ENCODE data around the gene RMC1. TPM values are rescaled to one million over a fixed set of nuclear protein-coding genes. Genes with fewer than 3 reads are reported as not detected.

RMC1 gene
- total and polyA plus RNA-seq, 2 of the 13 experiments (the other 11 are each of a cell fraction or from before 2014, with no cell fraction given) = 9.4 to 19.5 TPM

DNA sequence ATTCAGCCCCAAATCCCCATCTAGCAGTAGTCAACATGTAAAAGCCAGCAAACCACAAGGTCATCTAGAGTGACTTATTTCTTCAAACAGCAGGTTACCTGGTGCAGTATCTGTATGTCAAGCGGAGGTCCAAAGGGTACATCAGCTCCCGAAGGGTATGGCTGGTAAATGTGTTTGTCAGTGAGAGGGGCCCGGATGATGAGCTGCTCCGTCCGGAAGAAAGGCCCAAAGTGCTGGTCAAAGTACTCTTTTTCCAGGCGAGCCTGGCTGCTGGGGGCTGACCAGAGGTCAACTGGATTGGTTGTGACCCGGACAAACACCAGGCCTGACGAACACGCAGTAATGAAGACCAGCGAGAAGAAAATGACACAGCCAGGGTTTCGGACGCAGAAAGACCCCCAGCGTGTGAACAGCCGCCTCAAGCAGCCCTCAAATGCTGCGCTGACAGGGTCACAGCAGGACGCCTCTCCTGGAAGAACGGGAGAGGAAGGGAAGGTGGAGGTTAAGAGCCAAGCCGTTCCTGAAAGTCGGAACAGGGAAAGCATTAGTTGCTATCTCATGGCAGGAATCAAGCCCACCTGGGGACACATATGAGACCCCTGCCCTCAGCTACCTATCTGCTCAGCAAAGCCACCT is 53.0 kb downstream of the RMC1 start (continued):
- TF ChIP-seq IKZF4 (CRISPR knock-in tag; IDR thresholded peaks at IDR 0.05; ENCODE audit: borderline replicate concordance, low read depth, not compliant biosample characterization) = no peak
- TF ChIP-seq TAF15 (IDR thresholded peaks at IDR 0.05; ENCODE audit: low read depth, low read length, poor library complexity, severe bottlenecking) = no peak
- peak; percentile 78; the same call in 1 of the 2 replicates for TF ChIP-seq MYC (CRISPR knock-in tag; IDR thresholded peaks at IDR 0.05; ENCODE audit: borderline replicate concordance)
- TF ChIP-seq ZNF614 (CRISPR knock-in tag; IDR thresholded peaks at IDR 0.05; ENCODE audit: borderline replicate concordance) = peak; percentile 82; the same call in 1 of the 2 replicates
- no peak for TF ChIP-seq SRSF4 (IDR thresholded peaks at IDR 0.05; ENCODE audit: low read depth, low read length, poor library complexity, severe bottlenecking)
- peak; percentile 80 for TF ChIP-seq TARDBP (CRISPR knock-in tag; IDR thresholded peaks at IDR 0.05)
- peak; percentile 41 for TF ChIP-seq RBM39 (IDR thresholded peaks at IDR 0.05; ENCODE audit: low read depth, low read length, poor library complexity, severe bottlenecking)
- TF ChIP-seq ZBTB3 (CRISPR knock-in tag; IDR thresholded peaks at IDR 0.05; ENCODE audit: borderline replicate concordance, low read depth) = peak; percentile 66; the same call in 1 of the 2 replicates
- peak; percentile 61; the same call in 1 of the 2 replicates for TF ChIP-seq MED13 (CRISPR knock-in tag; IDR thresholded peaks at IDR 0.05)
- TF ChIP-seq GATAD1 (CRISPR knock-in tag; IDR thresholded peaks at IDR 0.05) = peak; percentile 45
- no peak for TF ChIP-seq MATR3 (CRISPR knock-in tag; IDR thresholded peaks at IDR 0.05)
- peak; percentile 84 for TF ChIP-seq KDM2A (CRISPR knock-in tag; IDR thresholded peaks at IDR 0.05; ENCODE audit: borderline replicate concordance, low read depth)
- TF ChIP-seq STAG1 (CRISPR knock-in tag; IDR thresholded peaks at IDR 0.05) = peak; percentile 32
- TF ChIP-seq, protein P1, sequence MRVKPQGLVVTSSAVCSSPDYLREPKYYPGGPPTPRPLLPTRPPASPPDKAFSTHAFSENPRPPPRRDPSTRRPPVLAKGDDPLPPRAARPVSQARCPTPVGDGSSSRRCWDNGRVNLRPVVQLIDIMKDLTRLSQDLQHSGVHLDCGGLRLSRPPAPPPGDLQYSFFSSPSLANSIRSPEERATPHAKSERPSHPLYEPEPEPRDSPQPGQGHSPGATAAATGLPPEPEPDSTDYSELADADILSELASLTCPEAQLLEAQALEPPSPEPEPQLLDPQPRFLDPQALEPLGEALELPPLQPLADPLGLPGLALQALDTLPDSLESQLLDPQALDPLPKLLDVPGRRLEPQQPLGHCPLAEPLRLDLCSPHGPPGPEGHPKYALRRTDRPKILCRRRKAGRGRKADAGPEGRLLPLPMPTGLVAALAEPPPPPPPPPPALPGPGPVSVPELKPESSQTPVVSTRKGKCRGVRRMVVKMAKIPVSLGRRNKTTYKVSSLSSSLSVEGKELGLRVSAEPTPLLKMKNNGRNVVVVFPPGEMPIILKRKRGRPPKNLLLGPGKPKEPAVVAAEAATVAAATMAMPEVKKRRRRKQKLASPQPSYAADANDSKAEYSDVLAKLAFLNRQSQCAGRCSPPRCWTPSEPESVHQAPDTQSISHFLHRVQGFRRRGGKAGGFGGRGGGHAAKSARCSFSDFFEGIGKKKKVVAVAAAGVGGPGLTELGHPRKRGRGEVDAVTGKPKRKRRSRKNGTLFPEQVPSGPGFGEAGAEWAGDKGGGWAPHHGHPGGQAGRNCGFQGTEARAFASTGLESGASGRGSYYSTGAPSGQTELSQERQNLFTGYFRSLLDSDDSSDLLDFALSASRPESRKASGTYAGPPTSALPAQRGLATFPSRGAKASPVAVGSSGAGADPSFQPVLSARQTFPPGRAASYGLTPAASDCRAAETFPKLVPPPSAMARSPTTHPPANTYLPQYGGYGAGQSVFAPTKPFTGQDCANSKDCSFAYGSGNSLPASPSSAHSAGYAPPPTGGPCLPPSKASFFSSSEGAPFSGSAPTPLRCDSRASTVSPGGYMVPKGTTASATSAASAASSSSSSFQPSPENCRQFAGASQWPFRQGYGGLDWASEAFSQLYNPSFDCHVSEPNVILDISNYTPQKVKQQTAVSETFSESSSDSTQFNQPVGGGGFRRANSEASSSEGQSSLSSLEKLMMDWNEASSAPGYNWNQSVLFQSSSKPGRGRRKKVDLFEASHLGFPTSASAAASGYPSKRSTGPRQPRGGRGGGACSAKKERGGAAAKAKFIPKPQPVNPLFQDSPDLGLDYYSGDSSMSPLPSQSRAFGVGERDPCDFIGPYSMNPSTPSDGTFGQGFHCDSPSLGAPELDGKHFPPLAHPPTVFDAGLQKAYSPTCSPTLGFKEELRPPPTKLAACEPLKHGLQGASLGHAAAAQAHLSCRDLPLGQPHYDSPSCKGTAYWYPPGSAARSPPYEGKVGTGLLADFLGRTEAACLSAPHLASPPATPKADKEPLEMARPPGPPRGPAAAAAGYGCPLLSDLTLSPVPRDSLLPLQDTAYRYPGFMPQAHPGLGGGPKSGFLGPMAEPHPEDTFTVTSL (CRISPR knock-in tag; IDR thresholded peaks at IDR 0.05; ENCODE audit: borderline replicate concordance) = peak; percentile 96
- no peak for TF ChIP-seq ZNF850 (CRISPR knock-in tag; conservative IDR thresholded peaks at IDR 0.05)
- no peak for TF ChIP-seq GLMP (CRISPR knock-in tag; IDR thresholded peaks at IDR 0.05; ENCODE audit: borderline replicate concordance)
- peak; percentile 60; the same call in 1 of the 2 replicates for TF ChIP-seq ZNF770 (CRISPR knock-in tag; IDR thresholded peaks at IDR 0.05)
- 0 out of 2 replicates have a peak, but pooled peaks have one; percentile 70 for TF ChIP-seq CBFB (CRISPR knock-in tag; IDR thresholded peaks at IDR 0.05)
- TF ChIP-seq KLF6 (CRISPR knock-in tag; IDR thresholded peaks at IDR 0.05) = 0 out of 2 replicates have a peak, but pooled peaks have one; percentile 22
- TF ChIP-seq MIER3 (CRISPR knock-in tag; IDR thresholded peaks at IDR 0.05; ENCODE audit: borderline replicate concordance) = peak; percentile 84; the same call in 1 of the 2 replicates
- peak; percentile 87 for TF ChIP-seq FOXA3 (CRISPR knock-in tag; IDR thresholded peaks at IDR 0.05)

Data from HepG2 (cell line).